T-helper 17 cell (primary cell): ENCODE data around the gene CYP51A1. TPM values are rescaled to one million over a fixed set of nuclear protein-coding genes. Genes with fewer than 3 reads are reported as not detected.

Experiments used
- total RNA-seq, 4 donors: library from RNA in 2 of 4; stranded (reverse) in 2 of 4; gene quantifications; one replicate each; pipeline ENCODE4 v1.2.3 and lab custom pipeline; 2022 to 2026

CYP51A1 gene
- total RNA-seq, 2 donors from 2014 or later, result 23.2 to 23.8 TPM

Other genes with a start within 250 kb of the CYP51A1 start
- gene AKAP9, start 193.6 kb downstream of the CYP51A1 start, total RNA-seq, result 10 to 100 TPM; 70.3 to 74.3 TPM
- under 1 TPM in 1 of 2 donors, not detected in 1; 0.22 TPM for gene LRRD1, start 44.7 kb upstream of the CYP51A1 start, total RNA-seq
- gene KRIT1, start 111.4 kb upstream of the CYP51A1 start, total RNA-seq, result 10 to 100 TPM; 41.1 to 58.3 TPM
- gene ANKIB1, start 111.5 kb upstream of the CYP51A1 start, total RNA-seq, result 10 to 100 TPM; 51.1 to 54.7 TPM